ENCODE measurements around the gene CHRNA7.
"Not testable (repeated sequence)": the region's sequence is repeated elsewhere in the genome, so short reads cannot be mapped to it uniquely, and the experiment has no call there.

DNA sequence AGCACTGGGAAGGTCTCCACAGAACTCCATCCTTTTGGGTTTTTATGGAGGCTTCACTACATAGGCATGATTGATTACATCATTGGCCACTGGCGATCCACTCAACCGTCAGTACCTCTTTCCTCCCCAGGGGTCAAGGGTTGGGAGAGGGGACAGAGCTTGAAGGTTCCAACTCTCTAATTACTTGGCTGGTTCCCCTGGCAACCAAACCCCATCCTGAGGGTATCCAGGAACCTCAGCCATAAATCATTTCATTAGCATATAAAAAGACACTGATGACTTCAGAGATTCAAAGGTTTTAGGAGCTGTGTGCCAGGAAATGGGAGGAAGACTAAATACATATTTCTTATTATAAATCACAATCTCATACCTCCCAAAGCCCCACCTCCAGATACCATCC is 131.8 kb downstream of the CHRNA7 start:
- TF ChIP-seq, protein P1, sequence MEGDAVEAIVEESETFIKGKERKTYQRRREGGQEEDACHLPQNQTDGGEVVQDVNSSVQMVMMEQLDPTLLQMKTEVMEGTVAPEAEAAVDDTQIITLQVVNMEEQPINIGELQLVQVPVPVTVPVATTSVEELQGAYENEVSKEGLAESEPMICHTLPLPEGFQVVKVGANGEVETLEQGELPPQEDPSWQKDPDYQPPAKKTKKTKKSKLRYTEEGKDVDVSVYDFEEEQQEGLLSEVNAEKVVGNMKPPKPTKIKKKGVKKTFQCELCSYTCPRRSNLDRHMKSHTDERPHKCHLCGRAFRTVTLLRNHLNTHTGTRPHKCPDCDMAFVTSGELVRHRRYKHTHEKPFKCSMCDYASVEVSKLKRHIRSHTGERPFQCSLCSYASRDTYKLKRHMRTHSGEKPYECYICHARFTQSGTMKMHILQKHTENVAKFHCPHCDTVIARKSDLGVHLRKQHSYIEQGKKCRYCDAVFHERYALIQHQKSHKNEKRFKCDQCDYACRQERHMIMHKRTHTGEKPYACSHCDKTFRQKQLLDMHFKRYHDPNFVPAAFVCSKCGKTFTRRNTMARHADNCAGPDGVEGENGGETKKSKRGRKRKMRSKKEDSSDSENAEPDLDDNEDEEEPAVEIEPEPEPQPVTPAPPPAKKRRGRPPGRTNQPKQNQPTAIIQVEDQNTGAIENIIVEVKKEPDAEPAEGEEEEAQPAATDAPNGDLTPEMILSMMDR (IDR thresholded peaks at IDR 0.05; ENCODE audit: borderline replicate concordance, extremely low read depth, low read length, poor library complexity, severe bottlenecking): not testable (repeated sequence)
- not testable (repeated sequence) for TF ChIP-seq EZH2 (IDR thresholded peaks at IDR 0.05; ENCODE audit: borderline replicate concordance, low read depth, low read length, severe bottlenecking)
